HG02840 (cell line): ENCODE data around the gene ERN1.

Experiments used
- ATAC-seq: cut with Tn5 transposase; IDR thresholded peaks from one replicate; pipeline ENCODE4 v1.9.1; 2021; ENCODE audit warnings: mild to moderate bottlenecking, moderate library complexity, moderate number of reproducible peaks; ENCODE audit not compliant: unreplicated experiment, low FRiP score

Gene ERN1

DNA sequence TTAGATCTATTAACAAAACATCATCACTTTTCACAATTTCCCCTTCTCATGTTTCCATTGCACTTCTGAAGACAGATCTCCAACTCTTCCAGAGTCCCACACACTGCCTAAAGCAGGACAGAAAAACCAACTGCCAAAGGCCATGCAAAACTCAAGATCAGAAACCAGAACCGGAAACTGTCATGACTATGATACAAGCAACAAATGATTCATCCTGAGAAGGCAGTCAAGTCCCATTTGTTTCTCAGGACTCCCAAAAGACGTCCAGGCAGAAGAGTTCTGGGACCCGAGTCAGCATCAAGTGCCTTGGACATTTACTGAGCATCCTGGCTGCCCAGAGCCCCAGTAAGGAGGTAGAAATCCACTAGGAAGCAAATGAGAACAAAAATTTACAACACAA, 38.8 kb downstream of the ERN1 start:
- peak; percentile 65 for ATAC-seq

DNA sequence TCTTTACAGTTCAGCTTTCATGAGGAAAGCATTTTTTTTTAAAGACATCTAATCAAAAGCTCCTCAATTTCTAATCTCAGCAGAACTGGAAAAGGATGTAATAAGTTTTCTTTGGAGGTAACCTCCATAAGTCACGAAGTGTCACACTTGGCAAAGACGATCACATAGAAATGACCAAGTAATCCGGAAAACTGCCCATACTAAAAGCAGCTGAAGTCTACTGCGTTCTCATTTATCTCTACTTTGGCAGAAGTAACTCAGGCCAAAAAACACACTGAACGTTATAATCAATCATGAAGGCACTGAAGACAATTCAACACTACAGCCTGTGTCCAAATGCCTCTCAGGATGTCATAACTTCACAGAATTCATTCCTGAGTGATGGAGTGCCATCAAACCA, 39.8 kb downstream of the ERN1 start:
- no peak for ATAC-seq

DNA sequence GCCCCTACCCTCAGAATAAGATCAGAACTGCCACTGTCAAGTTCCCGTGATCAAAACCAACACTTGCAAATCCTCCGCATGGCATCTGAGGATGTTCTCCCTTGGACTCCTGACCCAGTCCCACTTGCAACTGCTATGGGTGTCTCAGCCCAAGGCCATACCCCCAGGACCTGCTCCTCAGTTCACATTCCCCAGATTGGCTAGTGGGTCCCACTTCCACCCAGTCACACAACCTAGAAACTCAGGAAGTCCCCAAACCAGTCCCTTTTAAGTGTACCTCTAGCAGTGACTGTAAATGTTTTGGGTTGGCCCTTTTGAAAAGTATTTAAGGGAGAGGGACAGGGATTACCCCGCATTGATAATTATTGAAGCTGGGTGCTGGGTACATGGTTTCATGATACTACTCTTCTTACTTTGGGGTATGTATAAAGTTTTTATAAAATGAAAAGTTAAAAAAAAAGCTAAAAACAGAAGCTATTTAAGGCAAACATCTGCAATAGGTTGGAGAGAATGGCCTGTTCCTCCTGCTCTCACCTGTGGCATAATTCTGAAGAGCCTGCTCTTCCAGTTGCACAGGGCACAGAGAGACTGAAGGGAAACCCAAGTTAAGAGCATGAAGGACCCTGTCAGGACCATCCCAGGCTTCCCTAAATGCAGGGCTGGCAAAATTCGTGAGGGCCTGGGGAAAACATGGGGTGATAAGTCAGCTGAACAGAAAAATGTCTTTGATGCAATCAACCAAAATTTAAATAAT, 42.5 kb downstream of the ERN1 start:
- ATAC-seq = no peak

DNA sequence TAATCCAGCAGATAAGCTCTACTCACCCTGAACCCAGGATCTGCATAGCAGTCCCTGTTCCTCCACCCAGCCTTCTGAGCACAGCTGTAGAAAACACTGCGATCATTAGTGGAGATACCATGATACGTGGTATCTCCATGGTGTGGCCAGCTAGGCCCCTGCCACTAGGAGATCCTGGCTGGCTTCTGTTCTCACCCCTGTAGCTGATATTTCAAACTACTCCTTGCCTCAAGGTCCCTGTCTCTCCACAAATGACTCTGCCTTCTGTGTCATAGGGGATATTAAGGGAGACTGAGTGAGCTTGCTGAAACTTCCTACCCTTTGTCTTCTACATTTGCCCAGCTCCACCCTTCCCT, 44.3 kb downstream of the ERN1 start:
- ATAC-seq = no peak

DNA sequence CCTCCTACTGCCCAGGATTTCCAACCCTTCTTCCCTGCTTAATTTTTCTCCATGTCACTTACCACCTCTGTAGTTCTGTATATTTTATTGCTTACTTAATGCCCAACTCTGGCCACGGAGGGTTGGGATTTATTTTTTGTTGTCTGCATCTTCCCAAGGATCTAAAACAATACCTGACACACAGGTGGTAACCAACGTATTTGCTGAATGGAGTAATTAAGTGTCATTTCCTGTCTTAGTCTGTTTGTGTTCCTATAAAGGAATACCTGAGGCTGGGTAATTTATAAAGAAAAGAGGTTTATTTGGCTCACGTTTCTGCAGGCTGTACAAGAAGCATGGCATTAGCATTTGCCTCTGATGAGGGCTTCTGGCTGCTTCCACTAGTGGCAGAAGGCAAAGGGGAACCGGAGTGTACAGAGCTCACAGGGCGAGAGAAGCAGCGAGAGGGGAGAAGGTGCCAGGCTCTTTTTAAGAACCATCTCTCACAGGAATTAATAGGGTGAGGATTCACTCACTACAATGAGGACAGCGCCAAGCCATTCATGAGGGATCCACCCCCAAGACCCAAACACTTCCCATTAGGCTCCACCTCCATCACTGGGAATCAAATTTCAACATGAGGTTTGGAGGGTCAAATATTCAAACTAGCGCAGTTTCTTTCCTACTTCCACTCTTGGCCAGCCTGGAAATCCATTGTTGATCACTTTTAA, 44.8 kb downstream of the ERN1 start:
- ATAC-seq = no peak

DNA sequence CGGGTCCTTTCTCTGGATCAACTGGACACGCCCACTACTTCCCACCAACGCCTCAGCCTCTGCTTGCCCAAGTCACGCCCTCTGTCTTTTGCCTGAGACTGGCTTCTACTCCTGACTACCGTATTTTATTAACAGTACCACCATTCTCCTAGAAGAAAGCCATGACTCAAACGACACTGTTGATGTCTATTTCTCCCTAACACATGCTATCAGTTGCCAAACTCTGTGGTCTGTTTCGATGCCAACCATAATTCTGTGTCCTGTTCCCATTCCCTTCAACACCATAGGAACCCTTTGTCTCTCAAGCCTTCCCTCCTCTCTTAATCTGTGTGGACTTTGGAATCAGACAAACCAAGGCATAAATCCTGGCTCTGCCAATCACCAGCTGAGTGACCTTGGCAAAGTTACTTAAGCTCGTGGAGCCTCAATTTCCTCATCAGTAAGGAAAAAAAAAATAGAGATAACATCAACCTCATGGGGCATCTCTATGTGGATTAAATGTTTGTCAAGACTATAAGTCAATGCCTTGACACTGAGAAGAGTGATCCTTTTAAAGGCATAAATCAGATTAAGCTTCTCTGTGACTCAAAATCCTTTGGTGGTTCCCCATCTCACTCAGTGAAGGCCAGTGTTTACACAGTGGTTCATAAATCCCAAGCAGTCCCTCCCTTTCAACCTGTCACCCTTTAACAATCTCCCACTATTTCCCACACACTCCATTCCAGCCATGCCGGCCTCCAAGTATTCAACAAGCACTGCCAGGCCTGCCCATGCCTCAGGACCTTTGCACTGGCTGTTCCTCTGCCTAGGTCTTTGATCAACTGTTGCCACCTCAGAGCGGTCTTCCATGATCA, 45.6 kb downstream of the ERN1 start:
- ATAC-seq = no peak

DNA sequence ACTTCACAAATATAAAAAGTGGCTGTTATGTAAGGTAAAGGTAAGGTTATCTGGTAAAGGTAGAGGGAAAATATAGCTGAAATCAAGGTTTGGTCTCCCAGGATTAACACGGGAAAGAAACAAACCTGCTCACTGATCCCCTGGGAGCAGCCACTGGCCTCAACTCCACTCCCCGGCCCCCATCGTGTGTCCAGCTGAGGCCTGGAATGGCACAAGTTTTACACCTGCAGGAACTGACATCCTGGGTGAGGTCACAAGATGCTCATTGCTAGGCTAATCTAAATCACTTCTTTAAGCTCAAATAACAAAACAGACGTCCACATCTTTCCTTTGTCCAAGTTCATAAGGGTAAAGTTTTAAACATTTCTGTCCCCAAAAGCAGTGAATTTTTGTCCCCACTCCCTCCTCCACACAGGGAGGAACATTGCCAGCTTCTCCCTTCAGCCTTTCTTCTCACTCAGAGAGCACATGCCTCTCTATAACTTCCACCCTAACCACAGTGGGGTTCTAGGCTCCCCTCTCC, 46.3 kb downstream of the ERN1 start:
- no peak for ATAC-seq

DNA sequence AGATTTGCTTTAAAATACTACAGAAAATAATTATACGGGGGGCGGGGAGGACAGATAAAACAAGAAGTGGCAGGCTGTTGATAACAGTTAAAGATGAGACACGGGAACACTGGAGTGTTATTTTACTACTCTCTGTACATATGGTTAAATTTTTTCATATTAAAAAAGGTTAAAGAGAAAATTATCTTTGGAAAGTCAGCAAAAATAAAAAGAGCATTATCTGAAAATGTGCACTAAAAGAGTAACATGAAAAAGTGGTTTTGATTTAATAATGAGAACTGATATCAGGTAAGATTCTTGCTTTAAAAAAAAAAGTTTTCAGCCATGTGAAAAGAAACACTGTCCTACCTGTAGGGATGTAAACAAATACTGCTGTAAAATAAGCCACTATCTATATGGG, 46.9 kb downstream of the ERN1 start:
- no peak for ATAC-seq

DNA sequence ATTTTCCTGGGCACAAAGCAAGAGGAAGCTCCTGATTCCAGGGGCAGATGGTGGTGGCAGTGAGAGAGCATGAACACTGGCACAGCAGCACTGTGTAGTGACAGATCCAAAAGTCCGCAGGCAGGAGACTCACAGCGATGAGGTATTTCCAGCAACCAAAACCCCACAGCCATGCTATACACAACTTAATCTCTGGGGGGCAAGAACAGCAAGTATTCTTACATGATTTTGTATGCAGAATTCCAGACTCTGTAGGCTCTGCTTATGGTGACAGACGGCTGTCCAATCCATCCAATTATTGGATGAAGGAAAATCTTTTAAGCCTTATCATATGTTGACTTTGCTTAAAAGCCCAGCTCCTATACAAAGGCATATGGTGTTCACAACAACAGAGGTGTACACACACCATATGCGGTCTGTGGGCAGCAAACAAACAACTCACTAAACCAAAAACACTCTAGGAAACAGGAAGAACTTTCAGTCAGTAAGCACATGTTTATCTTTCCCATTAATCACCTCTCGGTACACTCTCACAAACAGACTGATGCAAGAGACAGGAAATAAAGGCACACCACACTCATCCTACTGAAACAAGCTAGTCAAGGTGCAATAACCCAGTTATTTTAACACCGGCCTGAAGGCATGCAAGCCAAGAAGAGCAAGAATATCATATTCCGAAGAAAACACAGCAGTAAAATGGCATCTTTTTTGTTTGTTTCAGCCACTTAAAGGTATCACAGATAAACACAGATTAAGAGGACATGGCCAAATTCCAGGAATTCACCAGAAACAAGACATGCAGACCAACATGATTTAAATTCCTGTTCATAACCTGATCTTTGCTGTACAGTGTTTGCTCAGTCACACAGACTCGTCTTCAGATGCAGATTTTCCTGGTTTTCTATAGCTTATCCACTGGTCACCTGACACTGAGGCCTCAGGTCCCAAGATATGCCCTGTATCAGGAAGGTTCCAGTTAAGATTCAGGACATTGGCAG, 47.8 kb downstream of the ERN1 start:
- peak; percentile 58 for ATAC-seq

DNA sequence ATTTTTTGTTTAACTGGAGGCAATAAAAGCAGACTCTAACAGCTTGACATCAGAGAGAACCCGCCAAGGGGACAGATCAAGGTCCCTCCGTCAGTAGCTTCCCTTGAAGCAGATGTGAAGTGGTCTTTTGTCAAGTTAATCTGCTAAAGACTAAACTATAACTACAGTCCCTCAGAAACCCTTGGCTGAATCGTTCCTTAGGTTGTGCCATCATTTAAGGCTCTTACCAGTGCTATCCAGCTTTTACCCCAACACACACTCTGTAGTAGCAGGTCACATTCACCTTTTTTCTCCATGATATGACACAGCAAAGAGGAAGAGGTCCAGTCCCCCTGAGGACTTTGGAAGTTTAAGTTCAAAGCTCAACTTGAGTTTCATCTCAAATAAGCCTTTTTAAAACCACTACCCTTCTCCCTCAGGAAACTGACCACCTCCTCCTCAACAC, 49.7 kb downstream of the ERN1 start:
- no peak for ATAC-seq

DNA sequence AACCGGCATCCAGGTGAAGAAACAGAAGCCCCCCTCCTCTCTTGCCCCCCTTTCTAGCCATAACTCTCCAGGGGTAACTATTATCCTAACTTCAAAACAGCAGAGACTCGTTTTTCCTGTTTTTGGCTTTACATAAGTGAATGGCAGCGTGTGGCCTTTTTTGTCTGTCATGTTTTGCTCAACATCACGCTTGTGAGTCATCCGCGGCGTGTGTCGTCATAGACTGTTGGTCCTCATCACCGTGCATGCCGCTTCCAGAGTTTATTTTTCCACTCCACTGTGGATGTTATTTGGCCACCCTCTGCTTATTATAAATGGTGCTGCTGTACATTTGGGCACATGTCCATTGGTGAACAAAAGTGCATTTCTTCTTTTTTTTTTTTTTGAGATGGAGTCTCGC, 52.6 kb downstream of the ERN1 start:
- ATAC-seq = no peak

DNA sequence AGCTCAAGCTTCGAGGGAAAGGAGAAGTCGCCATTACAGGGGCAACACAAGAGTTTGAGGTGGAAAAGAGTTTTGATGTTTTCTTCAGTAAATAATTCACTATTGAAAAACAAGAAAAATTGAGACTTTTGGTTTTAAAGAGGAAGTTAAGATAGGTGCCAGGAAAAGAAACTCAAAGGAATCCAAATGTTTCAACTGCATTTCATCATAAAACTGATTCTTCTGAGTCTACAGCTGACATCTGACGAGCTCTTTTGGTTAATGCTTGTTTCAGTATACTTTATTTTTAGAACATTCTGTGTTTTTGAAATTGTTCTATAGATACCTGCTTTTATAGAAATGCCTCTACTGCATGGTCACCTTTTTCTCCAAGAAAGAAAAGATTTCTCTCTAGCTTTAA, 54.0 kb downstream of the ERN1 start:
- ATAC-seq = no peak

DNA sequence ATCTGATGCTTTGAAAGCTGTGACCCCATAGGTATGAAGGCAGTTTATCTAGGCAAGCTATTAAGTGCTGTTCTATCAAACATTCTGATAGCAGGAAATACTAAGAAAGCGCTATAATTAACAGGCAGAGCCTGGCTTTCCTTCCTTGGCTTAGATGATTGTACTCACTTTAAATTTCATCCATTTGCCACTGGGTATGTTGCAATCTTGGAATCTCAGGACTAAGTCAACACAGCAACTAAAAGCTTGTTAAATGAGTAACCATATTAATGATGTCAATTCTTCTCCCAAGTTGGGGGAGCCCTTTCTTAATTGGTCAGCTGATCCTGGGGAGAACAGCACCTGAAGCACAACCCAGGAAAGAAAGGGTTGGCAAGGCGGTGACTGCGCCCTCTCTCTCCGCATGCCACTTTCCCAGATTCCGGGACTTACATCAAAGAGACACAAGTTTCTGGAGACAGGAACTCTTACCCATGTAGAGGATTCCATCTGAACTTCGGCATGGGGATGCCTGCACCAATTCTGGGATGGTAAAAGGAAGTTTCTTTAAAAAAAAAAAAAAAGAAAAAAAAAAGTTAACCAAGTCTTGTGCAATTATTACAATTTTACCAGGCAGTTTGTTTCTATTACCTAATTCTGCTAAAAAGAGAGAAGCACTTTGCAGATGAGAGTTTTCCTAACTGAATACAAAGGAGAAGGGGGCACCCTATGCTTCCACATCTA, 55.1 kb downstream of the ERN1 start:
- ATAC-seq = no peak

DNA sequence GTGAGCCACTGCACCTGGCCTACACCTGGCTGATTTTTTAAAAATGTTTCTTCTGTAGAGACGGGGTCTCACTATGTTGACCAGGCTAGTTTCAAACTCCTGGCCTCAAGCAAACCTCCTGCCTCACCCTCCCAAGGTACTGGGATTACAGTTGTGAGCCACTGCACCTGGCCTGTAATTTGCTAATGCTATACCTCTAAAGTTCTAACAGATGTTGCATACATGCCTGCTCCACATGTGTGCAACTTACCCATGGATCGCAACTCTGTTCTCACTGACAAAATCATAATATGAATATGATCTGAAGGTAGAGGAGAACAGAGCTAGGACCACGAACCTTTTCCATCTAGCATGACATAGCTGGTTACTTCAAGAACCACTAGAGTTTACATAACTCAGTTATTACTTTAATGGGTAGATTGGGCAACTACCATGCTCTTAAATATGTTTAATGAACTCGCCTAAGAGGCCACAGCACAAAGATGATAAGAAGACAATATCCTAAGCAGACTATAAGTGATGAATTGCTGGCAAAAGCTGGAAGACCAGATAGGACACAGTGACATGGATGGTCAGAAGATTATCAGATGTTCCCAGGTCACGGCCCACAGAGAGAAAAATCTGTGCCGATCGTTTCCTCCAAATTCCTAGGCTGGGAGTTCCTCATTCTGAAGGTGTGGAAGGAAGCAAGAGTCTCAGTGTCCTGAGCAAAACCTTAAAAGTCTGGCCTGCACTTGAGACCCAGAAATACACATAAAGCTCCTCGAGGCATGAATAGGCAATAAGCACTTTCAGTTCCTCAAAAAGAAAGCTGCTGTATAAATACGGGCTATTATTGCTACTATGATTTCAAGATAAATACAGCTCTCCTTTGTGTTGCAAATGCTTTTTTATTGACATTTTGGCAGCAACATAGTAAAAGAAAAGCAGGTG, 55.9 kb downstream of the ERN1 start:
- ATAC-seq = peak; percentile 69

DNA sequence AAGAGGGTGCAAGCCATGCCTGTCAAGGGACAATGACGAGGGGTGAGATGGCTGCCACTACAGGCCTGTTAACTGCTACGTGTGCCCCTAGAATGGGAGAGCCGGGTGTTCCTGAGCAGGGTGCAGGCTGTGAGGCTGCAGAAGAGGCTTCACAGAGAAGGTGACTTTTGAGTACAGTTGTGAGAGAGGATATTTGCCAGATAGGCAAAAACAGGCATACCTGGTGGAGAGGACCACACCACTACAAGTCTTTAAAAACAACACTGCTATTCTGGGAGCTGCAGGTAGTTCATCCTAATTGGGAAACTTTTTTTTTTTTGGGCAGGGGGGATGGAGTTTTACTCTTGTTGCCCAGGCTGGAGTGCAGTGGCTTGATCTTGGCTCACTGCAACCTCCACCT, 58.8 kb downstream of the ERN1 start:
- ATAC-seq = no peak

DNA sequence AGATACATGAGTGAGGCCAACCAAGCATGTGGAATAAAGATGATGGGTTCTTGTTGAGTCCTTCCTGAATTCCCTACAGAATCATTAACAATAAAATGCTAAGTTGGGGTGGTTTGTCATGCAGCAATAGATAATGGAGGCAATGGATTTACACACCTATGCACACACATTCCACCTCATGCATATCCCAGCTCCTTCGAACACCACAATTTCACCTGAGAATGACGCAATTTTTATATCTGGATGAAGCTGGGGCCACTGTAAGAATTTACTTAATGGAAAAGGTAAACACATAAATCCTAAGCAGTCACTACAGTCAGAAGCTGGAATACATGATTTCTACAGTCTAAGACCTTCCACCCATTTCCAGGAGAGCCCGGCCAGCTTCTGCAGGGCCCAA, 59.7 kb downstream of the ERN1 start:
- no peak for ATAC-seq

DNA sequence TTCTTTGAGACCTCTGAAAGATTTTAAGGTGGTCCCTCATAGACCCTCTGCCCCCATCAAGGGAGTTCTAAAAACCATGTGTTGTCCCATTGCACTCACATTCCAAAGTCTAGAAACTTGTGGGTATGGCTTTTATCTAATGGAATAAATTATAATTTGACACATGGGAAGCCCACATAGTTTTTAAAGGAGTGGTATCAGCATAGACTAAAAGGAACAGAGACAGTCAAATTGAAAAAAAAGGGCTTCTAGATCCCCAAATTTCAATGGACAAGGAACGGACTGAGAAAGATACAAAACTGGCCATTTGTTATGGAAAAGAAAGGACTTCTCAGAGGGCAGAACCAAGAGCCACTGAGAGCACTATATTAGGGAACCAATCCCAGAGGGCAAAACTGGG, 60.8 kb downstream of the ERN1 start:
- ATAC-seq = no peak

DNA sequence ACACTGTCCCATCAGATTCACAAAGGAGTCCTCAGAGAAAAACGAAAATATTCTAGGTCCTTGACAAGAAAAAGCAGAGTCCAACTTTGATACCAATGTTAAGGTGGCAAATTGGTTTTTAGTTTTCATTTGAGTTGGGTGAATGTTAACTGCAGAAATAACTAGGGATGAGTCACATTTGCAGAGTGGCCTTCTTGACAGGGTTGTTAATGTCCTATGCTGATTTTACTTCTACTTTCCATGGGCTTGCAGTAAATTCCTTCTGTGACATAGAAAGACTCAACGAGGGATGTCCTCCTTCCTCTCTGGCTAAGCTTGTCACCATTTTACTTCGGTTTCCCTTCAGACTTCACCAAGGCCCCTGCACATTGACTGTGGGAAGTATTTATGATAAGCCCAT, 62.3 kb downstream of the ERN1 start:
- ATAC-seq = no peak
